Measurements from ENCODE around the gene STK32C.

- TF ChIP-seq CTCF (conservative IDR thresholded peaks at IDR 0.05; ENCODE audit: low read depth, low read length), result no peak
- no peak for TF ChIP-seq EZH2 (IDR thresholded peaks at IDR 0.05; ENCODE audit: borderline replicate concordance, low read depth, low read length, poor library complexity, severe bottlenecking)
These were observed 32.1 kb downstream of the STK32C start for GRCh38 chr10:132275426-132276178.

Measured in A673 (cell line).